A549 (cell line): ENCODE measurements around the gene KSR1. TPM values are rescaled to one million over a fixed set of nuclear protein-coding genes. Genes with fewer than 3 reads are reported as not detected.
A peak's percentile ranks its signal among the peaks of the same experiment; 100 is the strongest.

ENCODE experiments used
- ATAC-seq, 2 experiments: fragments of 200-7000 bp in 1 of 2; fragments of >200 bp in 1 of 2; cut with Nextera tagmentation in 1 of 2; cut with Tn5 transposase in 1 of 2; 3 replicates each; pipeline versions ENCODE4 v1.8.0 to v1.9.1; 2018 to 2020; ENCODE audit warnings: mild to moderate bottlenecking in 1 of 2, moderate library complexity in 1 of 2
- CTCF ChIA-PET: fragments of 300-600 bp; sonication (Branson Sonifier 250); formaldehyde crosslinking; extraction: SDS; loops from one replicate; lab custom pipeline; 2021; ENCODE audit warnings: antibody characterized with exemption, inconsistent platforms; lab: Yijun Ruan, JAX
- POLR2A ChIA-PET: fragments of 350-600 bp; formaldehyde crosslinking; extraction: SDS; loops from one replicate; lab custom pipeline; 2021; ENCODE audit warnings: antibody characterized with exemption, inconsistent platforms; lab: Yijun Ruan, JAX
- DNase-seq, 2 experiments: peaks; one replicate each; pipeline versions ENCODE4 v3.0.0 to v3.0.0-alpha.2; 2011 to 2016; ENCODE audit warnings: low read depth in 1 of 2, low spot score in 1 of 2
- FAIRE-seq: peaks from 2 replicates; lab custom pipeline; 2011; peaks lifted over from hg19 to GRCh38; lab: Jason Lieb, UNC
- H3K27ac ChIP-seq, 2 experiments: fragments of >200 bp; sonication (Bioruptor Twin); formaldehyde crosslinking; 3 replicates each; pipeline ENCODE4 v1.5.1; 2016 to 2017
- H3K4me1 ChIP-seq: fragments of >200 bp; sonication (Bioruptor Twin); formaldehyde crosslinking; 3 replicates; pipeline ENCODE4 v1.6.1; 2016
- H3K4me2 ChIP-seq: fragments of >200 bp; sonication (Bioruptor Twin); formaldehyde crosslinking; 3 replicates; pipeline ENCODE4 v1.6.1; 2016
- H3K4me3 ChIP-seq: fragments of >200 bp; sonication (Bioruptor Twin); formaldehyde crosslinking; 3 replicates; pipeline ENCODE4 v1.5.1; 2016
- H3K9me3 ChIP-seq: fragments of >200 bp; sonication (Bioruptor Twin); formaldehyde crosslinking; 3 replicates; pipeline ENCODE4 v1.6.1; 2016
- BCL3 ChIP-seq: fragments of >200 bp; sonication (Bioruptor Twin); formaldehyde crosslinking; IDR thresholded peaks from 3 replicates; pipeline ENCODE4 v1.6.1; 2016
- CHD2 ChIP-seq: fragments of 150-350 bp; IDR thresholded peaks from 2 replicates; pipeline ENCODE4 v1.6.1; 2014; ENCODE audit warnings: low read length; ENCODE audit not compliant: partially characterized antibody
- CHD4 ChIP-seq: fragments of 200-600 bp; sonication (generic); IDR thresholded peaks from 2 replicates; pipeline ENCODE4 v1.6.1; 2016; ENCODE audit warnings: antibody characterized with exemption, mild to moderate bottlenecking, borderline replicate concordance
- CTCF ChIP-seq: fragments of >200 bp; sonication (Bioruptor Twin); formaldehyde crosslinking; IDR thresholded peaks from 3 replicates; pipeline ENCODE4 v1.5.1; 2016
- E2F6 ChIP-seq: IDR thresholded peaks from 2 replicates; pipeline ENCODE4 v1.6.1; 2012; ENCODE audit warnings: low read depth, borderline replicate concordance
- EHF ChIP-seq: fragments of 250-450 bp; sonication (Bioruptor Pico); IDR thresholded peaks from 2 replicates; pipeline ENCODE4 v1.5.0; 2020; ENCODE audit warnings: mild to moderate bottlenecking
- EP300 ChIP-seq, 2 experiments: fragments of >200 bp; sonication (Bioruptor Twin); formaldehyde crosslinking; IDR thresholded peaks; 2 replicates in 1 of 2; 3 replicates in 1 of 2; pipeline ENCODE4 v1.6.1; 2016 to 2017
- ESRRA ChIP-seq: fragments of 150-350 bp; IDR thresholded peaks from 2 replicates; pipeline ENCODE4 v1.6.1; 2014; ENCODE audit warnings: mild to moderate bottlenecking, low read length, borderline replicate concordance
- FOSB ChIP-seq: fragments of 250-450 bp; sonication (Bioruptor Pico); IDR thresholded peaks from 2 replicates; pipeline ENCODE4 v1.5.0; 2020; ENCODE audit warnings: mild to moderate bottlenecking, moderate library complexity
- HDAC2 ChIP-seq: fragments of 200-600 bp; sonication (generic); IDR thresholded peaks from 2 replicates; pipeline ENCODE4 v1.6.1; 2016
- HES2 ChIP-seq: fragments of >200 bp; sonication (Bioruptor Twin); formaldehyde crosslinking; IDR thresholded peaks from 2 replicates; pipeline ENCODE4 v1.6.1; 2016
- HOXB5 ChIP-seq: fragments of 250-450 bp; sonication (Bioruptor Pico); IDR thresholded peaks from 2 replicates; pipeline ENCODE4 v1.5.0; 2020; ENCODE audit warnings: mild to moderate bottlenecking, moderate library complexity
- JUN ChIP-seq, 2 experiments: fragments of >200 bp; sonication (Bioruptor Twin); formaldehyde crosslinking; IDR thresholded peaks; 2 replicates in 1 of 2; 3 replicates in 1 of 2; pipeline ENCODE4 v1.6.1; 2016 to 2017
- KDM1A ChIP-seq: fragments of 200-600 bp; sonication (generic); IDR thresholded peaks from 2 replicates; pipeline ENCODE4 v1.6.1; 2016; ENCODE audit warnings: low read depth, mild to moderate bottlenecking
- KDM5A ChIP-seq: fragments of 200-600 bp; sonication (generic); IDR thresholded peaks from 2 replicates; pipeline ENCODE4 v1.6.1; 2016; ENCODE audit warnings: antibody characterized with exemption, mild to moderate bottlenecking
- MAFK ChIP-seq: fragments of 450-650 bp; IDR thresholded peaks from 2 replicates; pipeline ENCODE4 v1.6.1; 2014; ENCODE audit not compliant: partially characterized antibody
- MAX ChIP-seq: IDR thresholded peaks from 2 replicates; pipeline ENCODE4 v1.6.1; 2012
- NFE2L2 ChIP-seq: fragments of 150-350 bp; conservative IDR thresholded peaks from 2 replicates; pipeline ENCODE4 v1.6.1; 2014; ENCODE audit warnings: low read length
- NR3C1 ChIP-seq: fragments of >200 bp; sonication (Bioruptor Twin); formaldehyde crosslinking; IDR thresholded peaks from 3 replicates; pipeline ENCODE4 v1.6.1; 2017
- POLR2AphosphoS2 ChIP-seq: conservative IDR thresholded peaks from 2 replicates; pipeline ENCODE4 v1.6.1; 2012; ENCODE audit warnings: low read length, improper control_type of control experiment, inconsistent platforms
- RAD21 ChIP-seq, 2 experiments: fragments of >200 bp in 1 of 2; sonication (Bioruptor Twin) in 1 of 2; formaldehyde crosslinking in 1 of 2; IDR thresholded peaks in 1 of 2; conservative IDR thresholded peaks in 1 of 2; 2 replicates in 1 of 2; 3 replicates in 1 of 2; pipeline ENCODE4 v1.6.1; 2012 to 2018; ENCODE audit warnings: inconsistent platforms in 1 of 2
- RARB ChIP-seq: fragments of 250-450 bp; sonication (Bioruptor Pico); IDR thresholded peaks from 2 replicates; pipeline ENCODE4 v1.8.0; 2021; ENCODE audit warnings: mild to moderate bottlenecking, moderate library complexity
- RFX5 ChIP-seq: fragments of 450-650 bp; IDR thresholded peaks from 2 replicates; pipeline ENCODE4 v1.7.1; 2014; ENCODE audit warnings: antibody characterized with exemption, mild to moderate bottlenecking, moderate library complexity
- RNF2 ChIP-seq: fragments of 200-600 bp; sonication (generic); IDR thresholded peaks from 2 replicates; pipeline ENCODE4 v1.6.1; 2016; ENCODE audit warnings: low read depth, mild to moderate bottlenecking, antibody characterized with exemption, moderate library complexity, borderline replicate concordance
- SMC3 ChIP-seq: fragments of >200 bp; sonication (Bioruptor Twin); formaldehyde crosslinking; IDR thresholded peaks from 3 replicates; pipeline ENCODE4 v1.6.1; 2018; ENCODE audit warnings: inconsistent platforms
- TFCP2L1 ChIP-seq: fragments of 250-450 bp; sonication (Bioruptor Pico); IDR thresholded peaks from 2 replicates; pipeline ENCODE4 v1.5.0; 2021; ENCODE audit warnings: mild to moderate bottlenecking
- TP53 ChIP-seq: fragments of 250-450 bp; sonication (Bioruptor Pico); IDR thresholded peaks from 2 replicates; pipeline ENCODE4 v1.5.0; 2021; ENCODE audit warnings: mild to moderate bottlenecking, moderate library complexity
- USF2 ChIP-seq: fragments of 450-650 bp; IDR thresholded peaks from 2 replicates; pipeline ENCODE4 v1.6.1; 2014; ENCODE audit warnings: antibody characterized with exemption
- ZC3H11A ChIP-seq: fragments of 450-650 bp; IDR thresholded peaks from 2 replicates; pipeline ENCODE4 v1.6.1; 2014; ENCODE audit warnings: antibody characterized with exemption, mild to moderate bottlenecking
- ZFP36 ChIP-seq: fragments of 450-650 bp; IDR thresholded peaks from 2 replicates; pipeline ENCODE4 v1.6.1; 2014; ENCODE audit warnings: borderline replicate concordance; ENCODE audit not compliant: partially characterized antibody
- ZNF302 ChIP-seq: fragments of 250-450 bp; sonication (Bioruptor Pico); IDR thresholded peaks from 2 replicates; pipeline ENCODE4 v1.9.0; 2021; ENCODE audit warnings: inconsistent platforms, mild to moderate bottlenecking, moderate library complexity
- ZSCAN20 ChIP-seq: fragments of 250-450 bp; sonication (Bioruptor Pico); IDR thresholded peaks from 2 replicates; pipeline ENCODE4 v1.8.0; 2022; ENCODE audit warnings: mild to moderate bottlenecking, moderate library complexity
- WGBS: methylation state at CpG from one replicate; pipeline ENCODE4 v1.1.6; 2017; ENCODE audit errors: missing lambda C conversion rate; 5-methylcytosine and 5-hydroxymethylcytosine counted together
- polyA plus RNA-seq, 4 experiments: library from polyadenylated mRNA; depleted of rRNA in 3 of 4; stranded (reverse); fragments of >200 nt; fragmentation: RNase III in 1 of 4; extraction: RNeasy Plus Mini Kit Qiagen cat#74134 plus additional on column Dnase treatment in 1 of 4; gene quantifications; 2 replicates in 3 of 4; 3 replicates in 1 of 4; pipeline ENCODE4 v1.2.3, GENCODE V29; 2011 to 2017

KSR1 gene
- polyA plus RNA-seq, 2 of the 4 experiments (the other 2 are of a cell fraction) = 13.3 to 14.6 TPM

- TF ChIP-seq BCL3 (no peak), POLR2AphosphoS2 (no peak), ZSCAN20 (CRISPR knock-in tag) (no peak), FOSB (CRISPR knock-in tag) (no peak), EP300 (IDR thresholded peaks at IDR 0.05) (no peak), HES2 (no peak), RNF2 (no peak), KDM5A (no peak), JUN (IDR thresholded peaks at IDR 0.05) (no peak), NFE2L2 (no peak), CTCF (no peak), MAX (no peak), E2F6 (no peak), SMC3 (no peak), TP53 (CRISPR knock-in tag) (no peak), MAFK (no peak), HDAC2 (peak; percentile 66; the same call in 1 of the 2 replicates), CHD2 (no peak), USF2 (no peak), ESRRA (peak; percentile 38; the same call in 1 of the 2 replicates), KDM1A (peak; percentile 66; the same call in 1 of the 2 replicates), NR3C1 (no peak), RARB (CRISPR knock-in tag) (no peak), RFX5 (no peak), HOXB5 (CRISPR knock-in tag) (no peak), ZNF302 (CRISPR knock-in tag) (no peak), CHD4 (no peak), EHF (CRISPR knock-in tag) (no peak), RAD21 (conservative IDR thresholded peaks at IDR 0.05 in 1 of 2, IDR thresholded peaks at IDR 0.05 in 1 of 2) (no peak), TFCP2L1 (no peak), ZFP36 (peak; percentile 41), ZC3H11A (no peak)
- H3K4me2 ChIP-seq = peak overlapping the region; percentile 15; the same call in 1 of the 3 replicates
- H3K27ac ChIP-seq = no peak overlapping the region; a peak in 1 of 6 replicates
- H3K9me3 ChIP-seq = no peaks in the 10 kb centered on the region
- FAIRE-seq (no peak), DNase-seq (peak in 1 of 2 experiments; percentile 36), ATAC-seq (peak; percentile 36 to 39; a peak in 4 of 6 replicates)
- ChIA-PET CTCF (interaction anchor here (0.7 to 25.7 kb wide), 13 partner anchors 6 to 372 kb away, joined by 3 to 575 read pairs (median 7); no protein-coding TSS in a partner anchor), POLR2A (no interaction called here)
- 84% methylated on average over 11 of the region's 11 CpGs for WGBS
- H3K4me1 ChIP-seq = peaks cover 10% of the 10 kb centered on the region
- no peak overlapping the region for H3K4me3 ChIP-seq
Measured at GRCh38 chr17:27608328-27609230, 152.3 kb downstream of the KSR1 start.
